CD4-positive, alpha-beta T cell treated with Interferon gamma for 1 hour (primary cell): ENCODE measurements around the gene NUCB1.

Source experiments
- DNase-seq: peaks from one replicate; pipeline ENCODE4 v3.0.0-alpha.2; 2020

The NUCB1 gene

GRCh38 chr19:48938256-48938655 is 38.1 kb downstream of the NUCB1 start:
- no peak for DNase-seq

- DNase-seq = no peak
Measured at GRCh38 chr19:48940902-48941301, 40.8 kb downstream of the NUCB1 start.

- DNase-seq = no peak
Measured at GRCh38 chr19:48943081-48943480, 43.0 kb downstream of the NUCB1 start.

DNA sequence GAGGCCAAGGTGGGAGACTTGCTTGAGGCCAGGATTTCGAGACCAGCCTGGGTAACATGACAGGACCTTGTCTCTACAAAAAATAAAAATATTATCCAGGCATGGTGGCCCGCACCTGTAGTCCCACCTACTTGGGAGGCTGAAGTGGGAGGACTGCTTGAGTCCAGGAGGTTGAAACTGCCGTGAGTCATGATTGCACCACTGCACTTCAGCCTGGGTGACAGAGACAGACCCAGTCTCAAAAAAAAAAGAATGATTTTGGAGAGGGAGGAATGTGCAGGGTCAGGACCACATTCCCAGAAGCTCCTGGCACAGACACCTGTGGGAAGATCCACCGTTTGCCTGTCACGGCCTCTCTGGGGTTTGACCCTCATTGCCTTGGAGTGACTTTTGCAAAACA is 45.3 kb downstream of the NUCB1 start:
- DNase-seq = no peak

DNA sequence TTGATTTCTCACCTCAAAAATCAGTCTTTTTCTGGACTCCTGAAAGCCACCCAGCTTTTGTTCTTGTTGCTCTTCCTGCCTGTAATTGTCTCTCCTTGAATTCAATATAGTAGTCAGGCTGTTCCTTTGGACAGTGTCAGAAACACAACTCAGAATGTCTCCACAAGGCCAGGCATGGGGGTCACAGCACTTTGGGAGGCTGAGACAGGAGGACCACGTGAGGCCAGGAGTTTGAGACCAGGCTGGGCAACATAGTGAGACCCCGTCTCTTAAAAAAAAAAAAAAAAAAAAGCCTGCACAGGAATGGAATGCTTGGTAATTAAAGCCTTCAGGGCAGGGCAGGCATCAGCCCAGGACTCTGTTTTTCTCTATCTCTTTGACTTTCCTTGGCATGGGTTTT is 45.7 kb downstream of the NUCB1 start:
- DNase-seq = no peak

GRCh38 chr19:48946463-48947257 is 46.5 kb downstream of the NUCB1 start:
- no peak for DNase-seq

DNA sequence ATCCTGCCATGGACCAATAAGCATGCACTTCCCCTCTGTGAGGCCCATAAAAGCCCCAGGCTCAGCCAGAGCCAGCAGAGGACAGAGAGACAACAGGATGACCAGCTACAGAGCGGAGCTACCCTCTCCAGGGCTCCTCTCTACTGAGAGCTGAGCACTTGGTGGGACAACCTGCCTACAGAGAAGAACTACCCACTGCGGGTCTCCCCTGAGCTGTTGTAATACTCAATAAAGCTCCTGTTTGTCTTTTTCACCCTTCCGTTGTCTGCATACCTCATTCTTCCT is 47.1 kb downstream of the NUCB1 start:
- no peak for DNase-seq

- DNase-seq = no peak
Measured at GRCh38 chr19:48950159-48950558, 50.0 kb downstream of the NUCB1 start.

DNA sequence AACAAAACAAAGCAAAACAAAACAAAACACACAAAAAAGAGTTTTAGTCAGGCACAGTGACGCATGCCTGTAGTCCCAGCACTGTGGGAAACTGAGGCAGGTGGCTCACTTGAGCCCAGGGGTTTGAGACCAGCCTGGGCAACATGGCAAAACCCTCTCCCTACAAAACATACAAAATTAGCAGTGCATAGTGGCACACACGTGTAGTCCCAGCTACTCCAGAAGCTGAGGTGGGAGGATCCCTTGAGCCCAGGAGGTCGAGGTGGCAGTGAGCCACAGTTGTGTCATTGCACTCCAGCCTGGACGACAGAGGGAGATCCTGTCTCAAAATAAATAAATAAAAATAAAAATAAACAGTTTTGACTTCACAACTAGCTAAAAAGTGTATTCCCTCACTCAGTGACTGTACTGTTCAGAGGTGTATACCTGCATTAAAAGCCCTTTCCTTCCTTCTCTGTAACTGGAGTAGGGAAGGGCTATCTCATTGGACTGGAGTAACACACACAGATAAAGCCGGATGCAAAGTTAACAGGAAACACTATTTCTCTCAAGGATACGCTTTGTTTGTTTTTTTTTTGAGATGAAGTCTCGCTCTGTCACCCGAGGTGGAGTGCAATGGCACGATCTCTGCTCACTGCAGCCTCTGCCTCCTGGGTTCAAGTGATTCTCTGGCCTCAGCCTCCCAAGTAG is 50.9 kb downstream of the NUCB1 start:
- no peak for DNase-seq

GRCh38 chr19:48953141-48953540 is 53.0 kb downstream of the NUCB1 start:
- DNase-seq = no peak

DNA sequence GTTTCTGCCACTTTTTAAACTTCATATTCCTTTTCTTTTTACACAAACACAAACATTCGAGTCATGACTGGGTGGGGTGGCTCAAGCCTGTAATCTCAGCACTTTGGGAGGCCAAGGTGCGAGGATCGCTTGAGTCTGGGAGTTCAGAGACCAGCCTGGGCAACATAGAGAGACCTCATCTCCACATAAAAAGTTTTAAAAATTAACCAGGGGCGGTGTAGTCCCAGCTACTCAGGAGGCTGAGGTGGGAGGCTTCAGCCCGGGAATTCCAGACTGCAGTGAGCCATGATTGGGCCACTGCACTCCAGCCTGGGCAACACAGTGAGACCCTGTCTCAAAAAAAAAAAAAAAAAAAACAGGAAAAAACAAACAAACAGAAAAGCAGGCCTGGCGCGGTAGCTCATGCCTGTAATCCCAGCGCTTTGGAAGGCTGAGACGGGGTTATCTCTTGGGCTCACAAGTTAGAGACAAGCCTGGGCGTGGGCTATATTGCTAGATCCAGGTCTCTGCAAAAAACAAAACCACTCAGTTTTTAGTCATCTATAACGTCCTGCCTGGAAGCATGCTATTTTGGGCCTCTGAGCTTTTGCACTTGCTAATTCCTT is 54.0 kb downstream of the NUCB1 start:
- no peak for DNase-seq

GRCh38 chr19:48954595-48955307 is 54.6 kb downstream of the NUCB1 start, which contains the start of gene BAX:
BAX (plus strand) TSS chr19:48954875; CDS start chr19:48954929, 54 bp downstream.
- DNase-seq = peak; percentile 86

GRCh38 chr19:48955308-48955958 is 55.3 kb downstream of the NUCB1 start:
- DNase-seq = no peak

- no peak for DNase-seq
Measured at GRCh38 chr19:48958006-48958405, 57.9 kb downstream of the NUCB1 start.

DNA sequence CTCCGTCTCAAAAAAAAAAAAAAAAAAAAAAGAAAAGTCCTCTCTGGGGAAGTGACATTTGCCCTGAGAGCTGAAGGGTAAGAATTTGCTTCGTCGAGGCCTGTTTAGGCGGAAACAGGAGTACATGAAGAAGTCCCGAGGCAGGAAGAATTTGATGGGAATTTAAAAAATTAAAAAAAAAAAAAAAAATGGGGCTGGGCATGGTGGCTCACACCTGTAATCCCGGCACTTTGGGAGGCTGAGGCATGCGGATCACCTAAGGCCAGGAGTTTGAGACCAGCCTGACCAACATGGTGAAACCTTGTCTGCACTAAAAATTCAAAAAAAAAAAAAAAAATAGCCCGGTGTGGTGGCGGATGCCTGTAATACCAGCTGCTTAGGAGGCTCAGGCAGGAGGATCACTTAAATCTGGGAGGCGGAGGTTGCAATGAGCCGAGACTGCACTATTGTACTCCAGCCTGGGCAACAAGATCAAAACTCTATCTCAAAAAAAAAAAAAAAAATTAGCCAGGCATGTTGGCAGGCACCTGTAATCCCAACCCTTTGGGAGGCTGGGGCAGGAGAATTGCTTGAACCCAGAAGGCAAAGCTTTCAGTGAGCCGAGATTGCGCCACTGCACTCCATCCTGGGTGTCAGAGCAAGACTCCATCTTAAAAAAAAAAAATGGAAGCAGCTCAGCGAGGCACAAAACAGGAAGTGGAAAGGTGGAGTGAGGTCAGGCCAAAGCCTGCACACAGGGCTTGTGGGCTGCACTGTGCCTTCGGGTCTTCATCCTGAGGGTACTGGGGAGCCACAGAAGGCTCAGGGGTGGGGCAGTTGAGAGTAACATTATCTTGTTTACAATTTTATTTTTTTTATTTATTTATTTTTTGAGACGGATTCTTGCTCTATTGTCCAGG is 59.5 kb downstream of the NUCB1 start:
- DNase-seq = no peak

GRCh38 chr19:48961051-48961649 is 61.0 kb downstream of the NUCB1 start:
- DNase-seq = no peak

DNA sequence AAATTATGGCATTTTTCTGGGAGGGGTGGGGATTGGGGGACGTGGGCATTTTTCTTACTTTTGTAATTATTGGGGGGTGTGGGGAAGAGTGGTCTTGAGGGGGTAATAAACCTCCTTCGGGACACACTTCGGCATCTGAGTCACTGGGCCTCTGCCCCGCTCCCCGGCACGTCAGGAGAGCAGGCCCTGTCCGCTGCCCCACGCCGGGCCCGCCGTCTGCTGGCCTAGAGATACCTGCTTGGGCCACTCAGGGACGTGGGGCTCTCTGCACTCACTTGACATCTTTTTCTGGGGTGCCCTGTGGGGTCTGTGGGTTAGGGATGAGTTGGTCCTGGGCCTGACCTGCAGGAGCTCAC is 61.5 kb downstream of the NUCB1 start:
- DNase-seq = no peak

DNA sequence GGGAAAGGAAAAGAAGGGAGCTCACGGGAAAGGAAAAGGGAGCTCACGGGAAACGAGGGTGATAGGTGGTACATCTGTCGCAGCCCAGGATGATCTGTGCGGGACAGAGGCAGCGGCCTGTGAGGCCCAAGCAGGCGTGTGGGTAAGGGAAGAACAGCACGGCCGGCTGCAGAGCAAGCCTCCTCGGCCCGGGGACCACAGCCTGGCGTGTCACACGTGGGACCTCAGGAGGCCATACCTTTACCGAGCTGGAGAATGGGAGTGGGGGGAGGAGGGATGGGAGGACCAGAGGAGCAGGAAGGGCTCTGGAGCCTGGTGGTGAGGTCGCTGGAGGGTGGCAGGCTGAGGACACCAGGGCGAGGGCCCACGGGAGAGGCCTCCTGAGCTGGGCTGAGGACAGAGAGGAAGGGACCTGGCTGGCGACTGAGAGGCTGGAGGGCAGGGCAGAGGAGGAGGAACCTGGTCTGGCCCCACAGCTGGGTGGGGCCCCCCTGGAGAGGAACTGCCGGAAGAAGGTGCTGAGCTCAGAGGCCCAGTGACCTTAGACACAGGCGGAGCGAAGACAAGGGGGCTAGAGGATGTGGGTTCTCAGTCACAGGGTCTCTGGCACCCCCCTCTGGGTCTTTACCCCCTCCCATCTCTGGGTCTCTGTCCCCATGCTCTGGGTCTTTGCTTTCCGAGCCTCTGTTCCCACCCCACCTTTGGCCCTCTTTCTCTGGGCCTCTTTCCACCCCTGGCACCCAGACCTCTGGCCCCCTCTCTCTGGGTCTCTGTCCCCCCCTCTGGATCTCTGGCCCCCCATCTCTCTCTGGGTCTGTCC is 62.1 kb downstream of the NUCB1 start:
- DNase-seq = peak; percentile 74

DNA sequence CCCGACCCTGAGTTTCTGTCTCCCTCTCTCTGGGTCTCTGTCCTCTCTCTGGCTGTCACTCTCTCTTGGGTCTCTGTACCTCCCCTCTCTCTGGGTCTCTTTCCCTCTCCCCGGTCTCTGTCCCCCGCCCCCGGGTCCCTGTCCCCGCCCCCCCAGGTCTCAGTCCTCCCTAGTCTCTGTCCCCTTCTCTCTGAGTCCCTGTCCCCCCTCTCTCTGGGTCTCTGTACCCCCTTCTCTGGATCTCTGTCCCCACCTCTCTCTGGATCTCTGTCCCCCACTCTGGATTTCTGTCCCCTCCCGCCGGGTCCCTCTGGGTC is 62.7 kb downstream of the NUCB1 start:
- DNase-seq = no peak

- peak; percentile 61 for DNase-seq
Measured at GRCh38 chr19:48963371-48964204, 63.5 kb downstream of the NUCB1 start.
